ENCODE data around the gene HOXB9. TPM values are rescaled to one million over a fixed set of nuclear protein-coding genes. Genes with fewer than 3 reads are reported as not detected.

HOXB9 gene
- total and polyA plus RNA-seq, 8 donors: 0.09 to 0.61 (median 0.15) TPM; not detected in 2

DNA sequence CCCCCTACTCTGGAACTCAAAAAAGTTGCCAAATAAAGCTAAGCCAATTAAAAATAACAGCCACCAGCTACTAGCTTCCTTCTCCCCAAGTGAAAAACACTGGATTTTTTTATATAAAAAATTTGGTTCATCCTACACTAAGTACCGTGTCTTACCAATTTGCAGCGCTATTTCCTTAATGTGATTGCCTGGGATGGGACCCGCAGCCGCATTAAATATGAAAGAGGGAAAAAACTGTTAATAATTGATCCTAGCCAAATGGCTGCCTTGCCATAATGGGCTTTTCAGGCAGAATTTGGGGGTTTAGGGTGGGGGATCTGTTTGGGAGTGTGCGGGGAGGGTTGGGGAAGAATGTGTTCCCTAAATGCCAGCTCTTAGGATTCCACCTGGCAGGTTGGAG is 2.0 kb downstream of the HOXB9 start:
- Histone ChIP-seq H3K4me1 (peaks cover 14 to 27% of the 10 kb centered on the region in 2 donors), H3K4me3 (no peak overlapping the region), H3K9me3 (no peaks in the 10 kb centered on the region), H3K27ac (no peak overlapping the region), H3K36me3 (no peaks in the 10 kb centered on the region), H3K27me3 (peaks cover 99 to 100% of the 10 kb centered on the region in 2 donors)
- DNase-seq: no peak
- TF ChIP-seq, protein P1, sequence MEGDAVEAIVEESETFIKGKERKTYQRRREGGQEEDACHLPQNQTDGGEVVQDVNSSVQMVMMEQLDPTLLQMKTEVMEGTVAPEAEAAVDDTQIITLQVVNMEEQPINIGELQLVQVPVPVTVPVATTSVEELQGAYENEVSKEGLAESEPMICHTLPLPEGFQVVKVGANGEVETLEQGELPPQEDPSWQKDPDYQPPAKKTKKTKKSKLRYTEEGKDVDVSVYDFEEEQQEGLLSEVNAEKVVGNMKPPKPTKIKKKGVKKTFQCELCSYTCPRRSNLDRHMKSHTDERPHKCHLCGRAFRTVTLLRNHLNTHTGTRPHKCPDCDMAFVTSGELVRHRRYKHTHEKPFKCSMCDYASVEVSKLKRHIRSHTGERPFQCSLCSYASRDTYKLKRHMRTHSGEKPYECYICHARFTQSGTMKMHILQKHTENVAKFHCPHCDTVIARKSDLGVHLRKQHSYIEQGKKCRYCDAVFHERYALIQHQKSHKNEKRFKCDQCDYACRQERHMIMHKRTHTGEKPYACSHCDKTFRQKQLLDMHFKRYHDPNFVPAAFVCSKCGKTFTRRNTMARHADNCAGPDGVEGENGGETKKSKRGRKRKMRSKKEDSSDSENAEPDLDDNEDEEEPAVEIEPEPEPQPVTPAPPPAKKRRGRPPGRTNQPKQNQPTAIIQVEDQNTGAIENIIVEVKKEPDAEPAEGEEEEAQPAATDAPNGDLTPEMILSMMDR (IDR thresholded peaks at IDR 0.05): no peak
- ATAC-seq: no peak
- intact Hi-C loops (cut with DNase I): no loop called here

- DNase-seq (no peak), ATAC-seq (no peak)
- Histone ChIP-seq H3K27me3 (peaks cover 97 to 100% of the 10 kb centered on the region in 2 donors), H3K36me3 (no peaks in the 10 kb centered on the region), H3K27ac (no peak overlapping the region), H3K4me3 (no peak overlapping the region), H3K4me1 (peaks cover 14 to 31% of the 10 kb centered on the region in 2 donors), H3K9me3 (no peaks in the 10 kb centered on the region)
- TF ChIP-seq, protein P1 (IDR thresholded peaks at IDR 0.05): no peak
- intact Hi-C loops (cut with DNase I): no loop called here
Measured at GRCh38 chr17:48623583-48623982, 2.6 kb downstream of the HOXB9 start.

DNA sequence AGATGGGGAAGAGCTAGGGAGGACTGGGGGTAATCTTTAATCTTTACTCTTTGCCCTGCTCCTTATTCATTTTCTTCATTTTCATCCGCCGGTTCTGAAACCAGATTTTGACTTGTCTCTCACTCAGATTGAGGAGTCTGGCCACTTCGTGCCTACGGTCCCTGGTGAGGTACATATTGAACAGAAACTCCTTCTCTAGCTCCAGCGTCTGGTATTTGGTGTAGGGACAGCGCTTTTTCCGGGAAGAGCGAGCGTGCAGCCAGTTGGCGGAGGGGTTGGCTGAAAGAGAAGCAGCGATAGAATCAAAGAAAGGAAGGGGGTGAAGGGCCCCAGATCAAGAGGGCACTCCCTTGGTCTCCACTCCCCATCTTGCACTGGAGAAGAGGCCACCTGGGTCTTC is 3.3 kb downstream of the HOXB9 start:
- Histone ChIP-seq H3K4me3 (no peak overlapping the region), H3K27me3 (peaks cover 96 to 100% of the 10 kb centered on the region in 2 donors), H3K36me3 (no peaks in the 10 kb centered on the region), H3K9me3 (no peaks in the 10 kb centered on the region), H3K4me1 (peaks cover 14 to 38% of the 10 kb centered on the region in 2 donors), H3K27ac (no peak overlapping the region)
- TF ChIP-seq, protein P1 (IDR thresholded peaks at IDR 0.05): no peak
- ATAC-seq (no peak), DNase-seq (no peak)
- intact Hi-C loops (cut with DNase I): no loop called here

GRCh38 chr17:48621410-48622392 is 4.5 kb downstream of the HOXB9 start:
- no peaks in the 10 kb centered on the region for H3K9me3 ChIP-seq
- intact Hi-C loops (cut with DNase I): no loop called here
- peaks cover 14 to 34% of the 10 kb centered on the region in 2 donors for H3K4me1 ChIP-seq
- no peak overlapping the region for H3K27ac ChIP-seq
- peaks cover 95 to 100% of the 10 kb centered on the region in 2 donors for H3K27me3 ChIP-seq
- H3K4me3 ChIP-seq: no peak overlapping the region
- TF ChIP-seq, protein P1 (IDR thresholded peaks at IDR 0.05): no peak
- ATAC-seq (no peak), DNase-seq (no peak)
- H3K36me3 ChIP-seq: no peaks in the 10 kb centered on the region

DNA sequence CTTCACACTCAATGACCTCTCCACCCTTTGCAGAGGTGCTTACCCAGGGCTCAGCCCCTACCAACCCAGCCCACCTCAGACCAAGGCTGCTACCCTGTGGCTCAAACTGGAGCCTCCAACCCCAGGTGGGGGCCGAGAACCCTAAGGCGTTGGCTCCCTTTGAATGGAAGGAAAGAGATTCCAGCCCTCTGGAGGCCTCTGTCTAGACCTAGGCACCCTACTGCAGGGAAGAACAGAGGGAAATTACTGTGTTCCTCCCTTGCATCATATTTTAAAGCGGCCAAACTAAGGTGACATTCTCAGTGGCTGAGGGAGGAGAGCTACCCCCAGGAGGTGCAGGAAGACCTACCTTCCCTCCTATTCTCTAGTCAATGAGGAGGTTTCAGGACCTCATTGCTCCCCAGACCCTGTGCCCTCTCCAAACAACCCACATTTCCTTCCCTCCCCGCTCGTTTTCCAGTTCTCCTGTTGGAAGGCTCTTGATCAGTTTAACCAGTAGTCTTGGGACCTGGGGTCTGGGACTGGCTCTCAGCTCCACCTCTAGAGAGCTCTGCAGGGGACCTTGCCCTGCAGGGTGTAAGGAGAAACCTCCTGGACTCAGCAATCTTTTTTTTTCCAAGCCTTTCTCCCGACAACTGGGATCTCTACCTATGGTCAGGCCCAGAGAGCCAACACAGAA is 5.6 kb downstream of the HOXB9 start:
- Histone ChIP-seq H3K36me3 (no peaks in the 10 kb centered on the region), H3K27me3 (peaks cover 95 to 100% of the 10 kb centered on the region in 2 donors), H3K4me1 (peaks cover 8 to 23% of the 10 kb centered on the region in 2 donors), H3K27ac (no peak overlapping the region), H3K4me3 (no peak overlapping the region), H3K9me3 (no peaks in the 10 kb centered on the region)
- TF ChIP-seq, protein P1 (IDR thresholded peaks at IDR 0.05): no peak
- DNase-seq (no peak), ATAC-seq (no peak)
- intact Hi-C loops (cut with DNase I): no loop called here
